ENCODE data around the gene TCEAL4.
"Not testable (repeated sequence)": the region's sequence is repeated elsewhere in the genome, so short reads cannot be mapped to it uniquely, and the experiment has no call there.

Gene TCEAL4

DNA sequence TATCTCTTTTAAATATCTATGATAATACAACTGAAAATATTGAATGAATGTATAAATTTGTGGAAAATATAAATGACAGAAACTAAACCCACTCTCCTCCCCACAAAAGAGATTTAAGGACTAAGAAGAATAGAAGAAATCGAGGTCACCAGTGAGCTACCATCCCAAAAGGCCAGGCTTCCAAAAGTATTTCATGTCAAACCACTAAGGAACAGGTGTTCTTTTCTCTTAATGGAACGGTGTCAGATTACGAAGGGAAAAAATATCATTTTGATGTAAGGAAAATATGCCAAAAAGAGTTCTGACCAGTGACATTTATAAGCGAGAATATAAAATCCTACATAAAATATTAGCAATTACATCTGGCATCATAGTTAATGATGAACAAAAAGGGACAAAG lies 13.6 kb upstream of the TCEAL4 start:
- DNase-seq (ENCODE audit: low spot score), result no peak
- in situ Hi-C loops (cut with MboI; ENCODE audit: low pct_unique_long_range_greater_than_20kb, low sequenced_read_pairs, unreplicated experiment), result no loop called here
- TF ChIP-seq, protein P1, sequence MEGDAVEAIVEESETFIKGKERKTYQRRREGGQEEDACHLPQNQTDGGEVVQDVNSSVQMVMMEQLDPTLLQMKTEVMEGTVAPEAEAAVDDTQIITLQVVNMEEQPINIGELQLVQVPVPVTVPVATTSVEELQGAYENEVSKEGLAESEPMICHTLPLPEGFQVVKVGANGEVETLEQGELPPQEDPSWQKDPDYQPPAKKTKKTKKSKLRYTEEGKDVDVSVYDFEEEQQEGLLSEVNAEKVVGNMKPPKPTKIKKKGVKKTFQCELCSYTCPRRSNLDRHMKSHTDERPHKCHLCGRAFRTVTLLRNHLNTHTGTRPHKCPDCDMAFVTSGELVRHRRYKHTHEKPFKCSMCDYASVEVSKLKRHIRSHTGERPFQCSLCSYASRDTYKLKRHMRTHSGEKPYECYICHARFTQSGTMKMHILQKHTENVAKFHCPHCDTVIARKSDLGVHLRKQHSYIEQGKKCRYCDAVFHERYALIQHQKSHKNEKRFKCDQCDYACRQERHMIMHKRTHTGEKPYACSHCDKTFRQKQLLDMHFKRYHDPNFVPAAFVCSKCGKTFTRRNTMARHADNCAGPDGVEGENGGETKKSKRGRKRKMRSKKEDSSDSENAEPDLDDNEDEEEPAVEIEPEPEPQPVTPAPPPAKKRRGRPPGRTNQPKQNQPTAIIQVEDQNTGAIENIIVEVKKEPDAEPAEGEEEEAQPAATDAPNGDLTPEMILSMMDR (IDR thresholded peaks at IDR 0.05; ENCODE audit: extremely low read depth, insufficient read depth, missing control alignments), result no peak

DNA sequence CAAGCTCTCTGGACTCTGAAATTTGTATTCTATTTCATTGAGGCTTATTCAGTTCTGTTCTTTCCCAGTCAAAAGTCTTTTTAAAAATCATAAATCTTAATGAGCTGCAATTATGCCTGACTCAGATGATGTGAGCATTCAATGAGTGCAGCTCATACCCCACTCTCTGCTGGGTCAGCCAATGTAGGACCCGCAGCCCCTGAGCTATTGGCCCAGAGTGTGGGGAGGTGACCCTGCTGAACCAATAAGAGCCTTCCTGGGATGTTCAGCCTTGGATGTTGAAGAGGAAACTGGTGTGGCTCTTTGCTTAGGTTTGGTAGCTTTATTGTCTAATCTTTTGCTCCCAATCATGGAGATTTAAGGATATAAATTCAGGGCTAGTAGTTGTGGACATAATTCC lies 12.1 kb upstream of the TCEAL4 start:
- TF ChIP-seq, protein P1 (IDR thresholded peaks at IDR 0.05; ENCODE audit: extremely low read depth, insufficient read depth, missing control alignments), result no peak
- in situ Hi-C loops (cut with MboI; ENCODE audit: low pct_unique_long_range_greater_than_20kb, low sequenced_read_pairs, unreplicated experiment), result no loop called here
- no peak for DNase-seq (ENCODE audit: low spot score)

DNA sequence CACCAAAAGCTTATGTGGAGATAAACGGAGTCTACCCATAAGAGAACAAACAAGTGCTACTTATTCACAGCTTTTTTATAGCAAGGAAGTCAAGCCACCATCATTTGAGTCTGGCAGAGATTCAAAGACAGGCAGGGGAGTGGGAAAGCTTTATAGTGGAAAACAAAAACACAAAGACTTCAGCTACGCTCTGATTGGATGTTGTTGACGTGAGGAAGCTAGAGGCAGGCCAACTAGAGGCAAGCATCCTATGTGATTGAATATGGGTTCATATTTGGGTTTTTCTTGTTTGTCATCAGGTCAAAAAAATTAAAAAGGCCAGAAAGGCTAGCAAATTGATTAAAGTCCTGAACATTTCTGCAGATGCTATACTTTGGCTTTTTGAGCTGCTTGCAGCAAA lies 719 bp upstream of the TCEAL4 start:
- TF ChIP-seq, protein P1 (IDR thresholded peaks at IDR 0.05; ENCODE audit: extremely low read depth, insufficient read depth, missing control alignments), result no peak
- in situ Hi-C loops (cut with MboI; ENCODE audit: low pct_unique_long_range_greater_than_20kb, low sequenced_read_pairs, unreplicated experiment), result no loop called here
- no peak for DNase-seq (ENCODE audit: low spot score)

DNA sequence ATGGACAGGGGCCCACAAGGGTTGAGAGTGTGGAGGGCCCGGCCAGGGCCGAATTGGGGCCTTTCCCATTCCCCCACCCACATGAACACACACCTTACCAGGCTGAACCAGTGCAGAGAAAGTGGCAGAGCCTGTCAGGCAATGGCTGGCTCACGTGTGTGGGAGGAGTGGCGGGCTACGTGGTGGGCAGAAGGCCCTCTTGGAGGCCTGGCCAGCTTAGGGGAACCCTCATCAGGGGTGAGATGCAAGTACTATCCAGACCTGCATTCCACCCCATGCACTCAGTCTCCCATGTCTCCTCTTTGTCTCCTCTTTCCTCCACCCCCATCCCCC lies 965 bp downstream of the TCEAL4 start:
- DNase-seq (ENCODE audit: low spot score), result no peak
- TF ChIP-seq, protein P1 (IDR thresholded peaks at IDR 0.05; ENCODE audit: extremely low read depth, insufficient read depth, missing control alignments), result no peak
- in situ Hi-C loops (cut with MboI; ENCODE audit: low pct_unique_long_range_greater_than_20kb, low sequenced_read_pairs, unreplicated experiment), result no loop called here

DNA sequence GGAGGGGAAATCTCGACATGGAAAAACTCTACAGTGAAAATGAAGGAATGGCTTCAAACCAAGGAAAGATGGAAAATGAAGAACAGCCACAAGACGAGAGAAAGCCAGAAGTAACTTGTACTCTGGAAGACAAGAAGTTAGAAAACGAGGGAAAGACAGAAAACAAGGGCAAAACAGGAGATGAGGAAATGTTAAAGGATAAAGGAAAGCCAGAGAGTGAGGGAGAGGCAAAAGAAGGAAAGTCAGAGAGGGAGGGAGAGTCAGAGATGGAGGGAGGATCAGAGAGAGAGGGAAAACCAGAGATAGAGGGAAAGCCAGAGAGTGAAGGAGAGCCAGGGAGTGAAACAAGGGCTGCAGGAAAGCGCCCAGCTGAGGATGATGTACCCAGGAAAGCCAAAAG lies 1.3 kb downstream of the TCEAL4 start:
- TF ChIP-seq, protein P1 (IDR thresholded peaks at IDR 0.05; ENCODE audit: extremely low read depth, insufficient read depth, missing control alignments), result no peak
- in situ Hi-C loops (cut with MboI; ENCODE audit: low pct_unique_long_range_greater_than_20kb, low sequenced_read_pairs, unreplicated experiment), result no loop called here
- DNase-seq (ENCODE audit: low spot score), result no peak

DNA sequence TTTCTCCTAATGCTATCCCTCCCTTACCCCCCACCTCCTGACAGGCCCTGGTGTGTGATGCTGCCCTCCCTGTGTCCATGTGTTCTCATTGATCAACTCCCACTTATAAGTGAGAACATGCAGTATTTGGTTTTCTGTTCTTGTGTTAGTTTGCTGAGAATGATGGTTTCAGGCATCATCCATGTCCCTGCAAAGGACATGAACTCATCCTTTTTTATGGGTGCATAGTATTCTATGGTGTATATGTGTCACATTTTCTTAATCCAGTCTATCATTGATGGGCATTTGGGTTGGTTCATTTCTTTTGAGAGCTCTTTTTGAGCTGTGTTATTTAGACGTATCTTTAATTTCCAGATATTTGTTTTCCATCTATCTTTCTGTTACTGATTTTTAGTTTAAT lies 7.0 kb downstream of the TCEAL4 start:
- in situ Hi-C loops (cut with MboI; ENCODE audit: low pct_unique_long_range_greater_than_20kb, low sequenced_read_pairs, unreplicated experiment); DNase-seq (ENCODE audit: low spot score): not testable (repeated sequence)

DNA sequence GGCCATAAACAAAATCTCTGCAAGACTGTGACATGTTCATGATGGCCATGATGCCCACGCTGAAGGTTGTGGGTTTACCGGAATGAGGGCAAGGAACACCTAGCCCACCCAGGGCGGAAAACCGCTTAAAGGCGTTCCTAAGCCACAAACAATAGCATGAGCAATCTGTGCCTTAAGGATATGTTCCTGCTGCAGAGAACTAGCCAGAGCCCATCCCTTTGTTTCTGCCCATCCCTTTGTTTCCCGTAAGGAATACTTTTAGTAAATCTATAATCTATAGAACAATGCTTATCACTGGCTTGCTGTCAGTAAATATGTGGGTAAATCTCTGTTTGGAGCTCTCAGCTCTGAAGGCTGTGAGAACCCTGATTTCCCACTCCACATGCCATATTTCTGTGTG lies 9.9 kb downstream of the TCEAL4 start:
- DNase-seq (ENCODE audit: low spot score); in situ Hi-C loops (cut with MboI; ENCODE audit: low pct_unique_long_range_greater_than_20kb, low sequenced_read_pairs, unreplicated experiment): not testable (repeated sequence)
